Neural crest cell (in vitro differentiated cells): ENCODE results near the gene EPB41L2. TPM values are rescaled to one million over a fixed set of nuclear protein-coding genes. Genes with fewer than 3 reads are reported as not detected.

Experiments
- DNase-seq: peaks from one replicate; pipeline ENCODE4 v3.0.0; 2021; ENCODE audit warnings: low read depth, mixed read lengths, low spot score
- H3K27ac Mint-ChIP-seq: one replicate; pipeline ENCODE4 v1.8.0; 2021; ENCODE audit warnings: mild to moderate bottlenecking, mixed read lengths; ENCODE audit not compliant: unreplicated experiment
- H3K27me3 Mint-ChIP-seq: 2 replicates; pipeline ENCODE4 v1.8.0; 2021; ENCODE audit warnings: low read depth, mild to moderate bottlenecking, mixed read lengths
- H3K36me3 Mint-ChIP-seq: 2 replicates; pipeline ENCODE4 v1.8.0; 2021; ENCODE audit warnings: low read depth, mild to moderate bottlenecking, mixed read lengths
- H3K4me1 Mint-ChIP-seq: 2 replicates; pipeline ENCODE4 v1.8.0; 2021; ENCODE audit warnings: mixed read lengths
- H3K4me3 Mint-ChIP-seq: one replicate; pipeline ENCODE4 v1.8.0; 2021; ENCODE audit warnings: mild to moderate bottlenecking, mixed read lengths
- H3K9me3 Mint-ChIP-seq: 2 replicates; pipeline ENCODE4 v1.8.0; 2021; ENCODE audit warnings: mixed read lengths
- CTCF ChIP-seq: fragments of 200-600 bp; sonication (generic); conservative IDR thresholded peaks from 2 replicates; pipeline ENCODE4 v1.5.0; 2021; ENCODE audit warnings: antibody characterized with exemption, mild to moderate bottlenecking
- total RNA-seq: library from RNA; stranded (reverse); gene quantifications from 2 replicates; pipeline ENCODE4 v1.2.1, GENCODE V29; 2021

The EPB41L2 gene
- total RNA-seq, 1 donor from 2014 or later, result 114 TPM

GRCh38 chr6:130964289-130964688, 98.8 kb downstream of the EPB41L2 start:
- Mint-ChIP-seq H3K4me1 (peaks cover 28% of the 10 kb centered on the region), H3K27me3 (no peaks in the 10 kb centered on the region)

GRCh38 chr6:130962966-130963365, 100.1 kb downstream of the EPB41L2 start:
- H3K4me3 Mint-ChIP-seq, result no peak overlapping the region
- H3K27me3 Mint-ChIP-seq, result no peaks in the 10 kb centered on the region
- peaks cover 28% of the 10 kb centered on the region for H3K4me1 Mint-ChIP-seq
- no peak overlapping the region for H3K27ac Mint-ChIP-seq
- TF ChIP-seq CTCF, result no peak
- H3K36me3 Mint-ChIP-seq, result peaks cover 8% of the 10 kb centered on the region
- DNase-seq, result no peak
- H3K9me3 Mint-ChIP-seq, result peaks cover 5% of the 10 kb centered on the region

More at GRCh38 chr6:130964289-130964688, 98.8 kb downstream of the EPB41L2 start:
- Mint-ChIP-seq H3K27ac (no peak overlapping the region), H3K4me3 (no peak overlapping the region), H3K36me3 (no peaks in the 10 kb centered on the region), H3K9me3 (peaks cover 3% of the 10 kb centered on the region)
- no peak for TF ChIP-seq CTCF
- no peak for DNase-seq

- H3K9me3 Mint-ChIP-seq, result peaks cover 5% of the 10 kb centered on the region
- H3K36me3 Mint-ChIP-seq, result peaks cover 11% of the 10 kb centered on the region
- no peak for TF ChIP-seq CTCF
- no peaks in the 10 kb centered on the region for H3K27me3 Mint-ChIP-seq
- no peak overlapping the region for H3K4me3 Mint-ChIP-seq
- H3K27ac Mint-ChIP-seq, result no peak overlapping the region
- DNase-seq, result no peak
- peaks cover 20% of the 10 kb centered on the region for H3K4me1 Mint-ChIP-seq
Observed at GRCh38 chr6:130961148-130961547, 101.9 kb downstream of the EPB41L2 start.

- Mint-ChIP-seq H3K9me3 (peaks cover 5% of the 10 kb centered on the region), H3K27me3 (no peaks in the 10 kb centered on the region), H3K4me1 (peaks cover 20% of the 10 kb centered on the region), H3K27ac (no peak overlapping the region), H3K4me3 (no peak overlapping the region), H3K36me3 (peaks cover 17% of the 10 kb centered on the region)
- no peak for DNase-seq
- no peak for TF ChIP-seq CTCF
Observed at GRCh38 chr6:130959951-130960350, 103.1 kb downstream of the EPB41L2 start.

GRCh38 chr6:130958468-130958867, 104.6 kb downstream of the EPB41L2 start:
- H3K4me1 Mint-ChIP-seq, result peaks cover 20% of the 10 kb centered on the region
- H3K9me3 Mint-ChIP-seq, result peaks cover 5% of the 10 kb centered on the region
- H3K27me3 Mint-ChIP-seq, result no peaks in the 10 kb centered on the region
- H3K36me3 Mint-ChIP-seq, result peaks cover 18% of the 10 kb centered on the region
- no peak for DNase-seq
- TF ChIP-seq CTCF, result no peak
- H3K27ac Mint-ChIP-seq, result no peak overlapping the region
- H3K4me3 Mint-ChIP-seq, result no peak overlapping the region

- peaks cover 34% of the 10 kb centered on the region for H3K36me3 Mint-ChIP-seq
- no peaks in the 10 kb centered on the region for H3K27me3 Mint-ChIP-seq
- no peak for DNase-seq
- H3K27ac Mint-ChIP-seq, result peak overlapping the region; percentile 15
- H3K4me3 Mint-ChIP-seq, result no peak overlapping the region
- H3K9me3 Mint-ChIP-seq, result peaks cover 11% of the 10 kb centered on the region
- H3K4me1 Mint-ChIP-seq, result peaks cover 9% of the 10 kb centered on the region
- no peak for TF ChIP-seq CTCF
Observed at GRCh38 chr6:130955755-130956154, 107.3 kb downstream of the EPB41L2 start.
